Measurements from ENCODE around the gene SORCS3.

Gene SORCS3

GRCh38 chr10:105010411-105011121 is 369.5 kb downstream of the SORCS3 start:
- CTCF ChIA-PET: no interaction called here
- no peak for TF ChIP-seq CTCF (conservative IDR thresholded peaks at IDR 0.05; ENCODE audit: low read depth)
- POLR2A ChIA-PET (ENCODE audit: low non-redundant PET): no interaction called here
- no peak for DNase-seq (ENCODE audit: low spot score)
- no peak overlapping the region for H3K27ac ChIP-seq

- no peak overlapping the region for H3K27ac ChIP-seq
- TF ChIP-seq CTCF (conservative IDR thresholded peaks at IDR 0.05; ENCODE audit: low read depth): no peak
- DNase-seq (ENCODE audit: low spot score): no peak
- CTCF ChIA-PET: no interaction called here
- POLR2A ChIA-PET (ENCODE audit: low non-redundant PET): no interaction called here
Measured at GRCh38 chr10:105017116-105017515, 376.0 kb downstream of the SORCS3 start.

- ChIA-PET CTCF (no interaction called here), POLR2A (ENCODE audit: low non-redundant PET) (no interaction called here)
- TF ChIP-seq CTCF (conservative IDR thresholded peaks at IDR 0.05; ENCODE audit: low read depth): no peak
- DNase-seq (ENCODE audit: low spot score): no peak
- H3K27ac ChIP-seq: no peak overlapping the region
Measured at GRCh38 chr10:105017691-105018090, 376.6 kb downstream of the SORCS3 start.

- H3K27ac ChIP-seq: no peak overlapping the region
- ChIA-PET CTCF (interaction anchor here (0.7 kb wide), 1 partner anchor 849 kb away, joined by 3 read pairs; no protein-coding TSS in a partner anchor), POLR2A (ENCODE audit: low non-redundant PET) (no interaction called here)
- DNase-seq (ENCODE audit: low spot score): no peak
- no peak for TF ChIP-seq CTCF (conservative IDR thresholded peaks at IDR 0.05; ENCODE audit: low read depth)
Measured at GRCh38 chr10:105023211-105024111, 382.4 kb downstream of the SORCS3 start.

- H3K27ac ChIP-seq: no peak overlapping the region
- DNase-seq (ENCODE audit: low spot score): no peak
- POLR2A ChIA-PET (ENCODE audit: low non-redundant PET): no interaction called here
- CTCF ChIA-PET: no interaction called here
- no peak for TF ChIP-seq CTCF (conservative IDR thresholded peaks at IDR 0.05; ENCODE audit: low read depth)
Measured at GRCh38 chr10:105024184-105024583, 383.1 kb downstream of the SORCS3 start.

GRCh38 chr10:105025092-105025491 is 384.0 kb downstream of the SORCS3 start:
- DNase-seq (ENCODE audit: low spot score): no peak
- POLR2A ChIA-PET (ENCODE audit: low non-redundant PET): no interaction called here
- TF ChIP-seq CTCF (conservative IDR thresholded peaks at IDR 0.05; ENCODE audit: low read depth): no peak
- H3K27ac ChIP-seq: no peak overlapping the region
- CTCF ChIA-PET: interaction anchor here (0.6 kb wide), 1 partner anchor 714 kb away, joined by 3 read pairs; no protein-coding TSS in a partner anchor

Data from RWPE1 (cell line).